ACC112 (cell line): ENCODE data around the gene ZNF274.
"Not testable (repeated sequence)": the region's sequence is repeated elsewhere in the genome, so short reads cannot be mapped to it uniquely, and the experiment has no call there.

Experiments used
- H2AFZ ChIP-seq: fragments of 200-600 bp; sonication (generic); one replicate; pipeline ENCODE4 v1.6.0; 2017; ENCODE audit warnings: antibody characterized with exemption, low read length; ENCODE audit not compliant: unreplicated experiment
- H3K27ac ChIP-seq: fragments of 200-600 bp; sonication (generic); 2 replicates; pipeline ENCODE4 v1.5.1; 2014; ENCODE audit warnings: low read depth, mild to moderate bottlenecking, antibody characterized with exemption, low read length, moderate library complexity
- H3K27me3 ChIP-seq: fragments of 200-600 bp; sonication (generic); 2 replicates; pipeline ENCODE4 v1.6.1; 2014; ENCODE audit warnings: mild to moderate bottlenecking, antibody characterized with exemption, low read length, moderate library complexity, mixed read lengths; ENCODE audit not compliant: insufficient read depth
- H3K36me3 ChIP-seq: fragments of 200-600 bp; sonication (generic); 2 replicates; pipeline ENCODE4 v1.6.1; 2016; ENCODE audit warnings: mild to moderate bottlenecking, antibody characterized with exemption, low read length, moderate library complexity, mixed read lengths; ENCODE audit not compliant: insufficient read depth
- H3K4me1 ChIP-seq: fragments of 200-600 bp; sonication (generic); one replicate; pipeline ENCODE4 v1.6.1; 2016; ENCODE audit warnings: low read length, mixed read lengths; ENCODE audit not compliant: insufficient read depth, unreplicated experiment, control insufficient read depth
- H3K4me3 ChIP-seq: fragments of 200-600 bp; sonication (generic); 2 replicates; pipeline ENCODE4 v1.5.1; 2014; ENCODE audit warnings: mild to moderate bottlenecking, low read depth, low read length
- H3K79me2 ChIP-seq: fragments of 200-600 bp; sonication (generic); one replicate; pipeline ENCODE4 v1.6.0; 2016; ENCODE audit warnings: low read length; ENCODE audit not compliant: control insufficient read depth, unreplicated experiment, insufficient read depth

Gene ZNF274

DNA sequence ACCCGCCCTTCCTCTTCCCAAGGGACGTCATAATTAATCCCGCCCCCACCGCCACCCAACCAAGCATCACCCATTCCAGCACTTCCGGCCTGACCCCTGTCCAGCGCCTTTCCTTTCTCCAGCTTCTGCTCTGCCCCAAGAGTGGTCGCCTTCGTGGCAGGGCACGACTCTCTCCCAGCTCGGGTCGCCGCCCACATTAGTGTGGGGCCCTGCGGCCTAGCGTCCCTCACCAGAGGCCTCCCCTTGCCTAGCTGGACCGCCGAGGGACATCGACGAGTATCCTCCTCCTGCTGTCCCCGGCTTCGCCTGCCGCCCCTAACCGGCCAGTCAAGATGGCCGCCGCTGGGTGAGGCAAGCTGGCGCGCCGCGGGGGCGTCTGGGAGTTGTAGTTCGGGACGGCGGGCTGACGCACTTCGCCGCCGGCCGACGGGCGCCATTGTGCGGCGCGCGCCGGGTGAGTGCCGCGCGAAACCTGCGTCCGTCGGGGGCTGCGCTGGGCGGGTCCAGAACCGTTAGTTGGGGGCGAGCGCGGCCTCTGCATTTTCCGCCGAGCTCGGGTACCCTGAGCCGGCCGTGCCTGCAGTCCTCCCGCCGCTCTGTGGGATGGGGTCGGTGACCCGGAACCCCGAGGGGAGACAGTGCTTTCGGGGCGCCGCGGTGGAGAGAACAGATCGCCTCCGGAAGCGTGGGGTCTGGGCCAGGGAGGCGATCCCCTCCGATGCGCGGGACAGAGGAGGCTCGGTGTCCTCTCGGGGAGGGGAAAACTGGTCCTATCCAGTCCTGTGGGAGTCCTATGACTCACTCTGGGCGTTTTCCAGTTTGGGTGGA is at the start of gene ZNF274:
ZNF274 (plus strand) TSS at position 73 of the 828 bp plus-strand sequence. CDS start 905 bp downstream, outside the sequence.
- Histone ChIP-seq H3K27ac (peak within 1 kb of the TSS; percentile 95), H2AFZ (peak within 1 kb of the TSS; percentile 60), H3K4me1 (peaks cover 4% of the 10 kb centered on the region), H3K79me2 (peaks cover 41% of the 10 kb centered on the region), H3K4me3 (peak within 1 kb of the TSS; percentile 79), H3K36me3 (peaks cover 43% of the 10 kb centered on the region), H3K27me3 (no peaks in the 10 kb centered on the region)

DNA sequence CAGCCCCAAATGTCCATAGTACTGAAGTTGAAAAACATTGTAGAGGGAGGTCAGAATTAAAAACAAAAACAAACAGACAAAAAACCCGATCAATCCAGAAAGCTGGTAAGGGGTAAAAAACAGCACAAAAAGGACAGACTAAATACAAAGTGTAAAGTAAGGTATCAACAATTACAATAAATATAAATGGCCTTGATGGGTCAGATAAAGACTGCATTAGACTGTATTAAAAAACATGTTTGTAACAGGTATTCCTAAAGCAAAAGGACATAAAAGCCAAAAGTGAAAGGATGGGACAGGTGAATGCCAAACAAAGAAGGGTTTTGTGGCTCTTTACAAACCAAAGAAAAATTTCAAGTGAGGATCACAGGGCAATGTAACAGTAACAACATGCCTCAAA is 48.6 kb upstream of the ZNF274 start:
- Histone ChIP-seq H3K4me3 (no peak overlapping the region), H3K4me1 (no peaks in the 10 kb centered on the region), H3K79me2 (no peaks in the 10 kb centered on the region), H3K36me3 (peaks cover 61% of the 10 kb centered on the region), H2AFZ (no peak overlapping the region), H3K27me3 (no peaks in the 10 kb centered on the region), H3K27ac (no peak overlapping the region)

DNA sequence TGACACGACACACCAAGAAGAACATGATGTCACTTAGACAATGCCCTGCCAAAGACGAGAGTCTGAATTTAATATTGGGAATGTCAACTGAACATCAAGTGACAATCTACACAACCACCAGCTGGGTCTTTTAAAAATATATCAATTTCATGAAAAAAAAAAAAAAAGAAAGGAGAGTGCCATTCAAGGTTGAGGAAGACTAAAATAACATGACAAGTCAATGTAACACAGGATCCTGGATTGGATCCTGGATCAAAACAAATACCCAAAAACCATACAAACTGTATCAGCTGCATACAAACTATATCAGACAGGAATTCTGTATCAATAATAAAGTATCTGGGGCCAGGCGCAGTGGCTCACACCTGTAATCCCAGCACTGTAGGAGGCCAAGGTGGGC is 37.0 kb upstream of the ZNF274 start:
- Histone ChIP-seq H3K27ac (no peak overlapping the region), H3K27me3 (no peaks in the 10 kb centered on the region), H3K79me2 (peaks cover 25% of the 10 kb centered on the region), H3K4me3 (no peak overlapping the region), H2AFZ (no peak overlapping the region), H3K4me1 (peaks cover 5% of the 10 kb centered on the region), H3K36me3 (peaks cover 12% of the 10 kb centered on the region; the same call in 1 of the 2 replicates)

DNA sequence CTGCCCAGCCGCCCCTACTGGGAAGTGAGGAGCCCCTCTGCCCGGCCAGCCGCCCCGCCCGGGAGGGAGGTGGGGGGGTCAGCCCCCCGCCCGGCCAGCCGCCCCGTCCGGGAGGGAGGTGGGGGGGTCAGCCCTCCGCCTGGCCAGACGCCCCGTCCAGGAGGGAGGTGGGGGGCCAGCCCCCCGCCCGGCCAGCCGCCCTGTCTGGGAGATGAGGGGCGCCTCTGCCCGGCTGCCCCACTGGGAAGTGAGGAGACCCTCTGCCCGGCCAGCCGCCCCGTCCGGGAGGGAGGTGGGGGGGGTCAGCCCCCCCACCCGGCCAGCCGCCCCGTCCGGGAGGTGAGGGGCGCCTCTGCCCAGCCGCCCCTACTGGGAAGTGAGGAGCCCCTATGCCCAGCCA is 35.4 kb upstream of the ZNF274 start:
- H3K27ac ChIP-seq, H2AFZ ChIP-seq, H3K27me3 ChIP-seq, H3K4me1 ChIP-seq, H3K36me3 ChIP-seq, H3K4me3 ChIP-seq: not testable (repeated sequence)
- peaks cover 25% of the 10 kb centered on the region for H3K79me2 ChIP-seq

DNA sequence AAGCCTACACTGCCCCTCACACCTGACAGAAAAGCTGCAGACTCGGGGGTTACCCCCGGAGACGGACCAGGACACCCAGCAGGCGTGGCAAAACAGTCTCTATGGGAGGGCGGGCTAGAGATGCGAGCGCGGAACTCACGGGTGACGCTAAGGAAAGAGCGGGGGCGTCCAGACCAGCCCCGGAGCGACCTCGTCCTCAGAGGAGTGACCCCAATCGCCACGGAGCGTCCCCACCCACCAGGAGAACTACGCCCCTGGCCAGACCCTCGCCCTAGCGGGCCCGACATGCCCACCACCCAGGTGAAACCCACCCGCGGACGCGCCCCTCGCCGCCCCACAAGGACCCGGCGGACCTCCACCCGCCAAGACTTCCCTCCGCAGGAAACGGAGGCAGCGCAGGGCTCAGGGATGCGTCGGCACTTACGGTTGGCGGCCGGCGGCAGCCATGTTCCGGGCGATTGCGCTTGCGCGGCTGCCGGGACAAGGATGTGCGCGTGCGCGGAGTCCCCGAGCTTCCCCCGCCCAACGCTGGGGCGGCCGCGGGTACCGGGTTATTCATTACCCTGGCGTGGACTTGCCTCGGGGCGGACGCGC is 32.4 kb upstream of the ZNF274 start, which contains the start of gene ZNF329:
ZNF329 (minus strand) TSS at position 462 of the 594 bp plus-strand sequence. CDS start 21,286 bp downstream, outside the sequence.
- H3K4me1 ChIP-seq: peaks cover 5% of the 10 kb centered on the region
- H2AFZ ChIP-seq: peak within 1 kb of the TSS; percentile 58
- no peaks in the 10 kb centered on the region for H3K27me3 ChIP-seq
- H3K27ac ChIP-seq: peak within 1 kb of the TSS; percentile 72
- peaks cover 25% of the 10 kb centered on the region for H3K79me2 ChIP-seq
- H3K4me3 ChIP-seq: peak within 1 kb of the TSS; percentile 96
- H3K36me3 ChIP-seq: no peaks in the 10 kb centered on the region

DNA sequence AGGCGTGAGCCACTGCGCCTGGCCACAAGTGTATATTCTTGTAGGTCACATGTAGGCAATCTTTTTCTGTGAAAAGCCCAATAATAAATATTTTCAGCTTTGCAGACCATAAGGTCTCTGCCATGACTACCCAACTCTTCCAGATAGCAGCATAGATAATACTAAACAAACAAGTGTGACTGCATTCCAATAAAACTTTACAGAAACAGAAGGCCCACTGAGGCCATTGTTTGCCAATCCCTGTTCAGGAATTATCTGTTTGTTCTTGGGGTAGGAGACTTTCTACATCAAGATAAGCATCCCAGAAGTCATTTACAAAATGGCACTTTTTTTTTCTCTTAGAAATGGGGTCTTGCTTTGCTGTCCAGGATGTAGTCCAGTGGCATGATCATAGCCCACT is 29.5 kb upstream of the ZNF274 start:
- Histone ChIP-seq H3K36me3 (no peaks in the 10 kb centered on the region), H3K4me3 (peak overlapping the region; percentile 93; the same call in 1 of the 2 replicates), H3K27ac (no peak overlapping the region), H3K79me2 (peaks cover 18% of the 10 kb centered on the region), H3K27me3 (no peaks in the 10 kb centered on the region), H3K4me1 (peaks cover 5% of the 10 kb centered on the region), H2AFZ (no peak overlapping the region)

DNA sequence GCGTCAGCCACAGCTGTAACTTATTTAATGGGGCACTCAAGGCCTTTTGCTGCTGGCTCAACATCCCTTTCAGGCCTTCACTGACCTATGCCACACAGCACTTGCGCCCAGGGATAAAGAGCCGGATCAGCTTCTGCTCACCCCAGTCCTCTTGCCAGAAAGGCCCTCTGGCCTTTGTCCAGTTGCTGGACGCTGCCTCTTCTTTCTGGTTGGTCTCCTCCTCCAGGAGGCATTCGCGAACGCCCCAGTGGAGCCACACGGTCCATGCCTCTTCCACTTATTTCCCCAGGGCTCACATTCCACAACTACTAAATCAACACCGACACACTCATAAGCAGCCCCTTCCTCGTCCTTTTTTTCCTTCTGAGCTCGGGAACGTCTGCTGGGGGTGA is 28.6 kb upstream of the ZNF274 start:
- peak overlapping the region; percentile 54 for H3K27ac ChIP-seq
- peak overlapping the region; percentile 56 for H2AFZ ChIP-seq
- H3K4me3 ChIP-seq: peak overlapping the region; percentile 93
- no peaks in the 10 kb centered on the region for H3K36me3 ChIP-seq
- H3K4me1 ChIP-seq: peaks cover 5% of the 10 kb centered on the region
- H3K27me3 ChIP-seq: no peaks in the 10 kb centered on the region
- H3K79me2 ChIP-seq: peaks cover 10% of the 10 kb centered on the region

DNA sequence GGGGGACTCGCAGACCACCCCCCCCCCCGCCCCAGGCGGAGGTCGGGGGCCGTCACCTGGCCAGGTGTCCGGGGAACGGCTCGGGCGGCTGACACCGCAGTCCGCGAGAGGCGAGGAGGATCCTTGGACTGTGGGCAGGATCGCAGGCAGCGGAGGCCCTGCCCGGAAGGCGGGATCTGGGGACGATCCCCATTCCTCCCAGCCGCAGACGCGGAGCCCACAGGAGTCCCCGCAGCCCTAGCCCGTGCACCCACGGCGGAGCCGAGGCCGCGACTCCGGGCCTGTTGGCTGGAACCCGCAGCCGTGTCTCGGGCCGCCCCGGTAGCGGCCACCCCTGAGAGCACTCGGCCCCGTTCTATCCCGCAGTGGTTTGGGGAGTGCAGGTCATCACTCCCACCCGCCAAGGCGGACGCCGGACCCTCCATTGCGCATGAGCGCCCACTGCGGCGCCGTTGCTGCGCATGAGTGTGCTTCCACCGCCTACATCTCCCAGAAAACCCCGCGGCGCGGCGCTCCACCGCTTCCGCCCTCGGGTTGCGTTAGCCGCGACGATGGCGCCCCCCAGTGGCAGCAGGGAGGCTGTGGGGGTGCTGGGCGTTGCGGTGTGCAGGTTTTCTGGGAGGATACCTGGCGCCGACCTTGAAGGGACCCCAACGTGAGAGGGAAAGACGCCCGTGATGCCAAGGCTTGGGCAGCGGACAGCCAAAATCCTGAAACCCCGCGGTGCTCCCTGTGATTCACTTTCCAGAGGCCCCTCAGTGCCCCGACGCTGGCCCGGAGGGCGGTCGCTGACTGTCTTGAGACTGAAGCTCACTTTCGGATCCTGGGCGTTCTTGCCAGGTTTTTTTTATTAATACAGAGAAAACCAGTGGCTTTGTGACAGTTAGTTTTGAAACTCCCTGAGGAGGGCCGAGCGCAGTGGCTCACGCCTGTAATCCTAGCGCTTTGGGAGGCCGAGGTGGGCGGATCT is 27.9 kb upstream of the ZNF274 start:
- Histone ChIP-seq H2AFZ (peak overlapping the region; percentile 56), H3K27ac (peak overlapping the region; percentile 54), H3K79me2 (peaks cover 3% of the 10 kb centered on the region), H3K36me3 (no peaks in the 10 kb centered on the region), H3K27me3 (no peaks in the 10 kb centered on the region), H3K4me1 (no peaks in the 10 kb centered on the region), H3K4me3 (peak overlapping the region; percentile 93)

DNA sequence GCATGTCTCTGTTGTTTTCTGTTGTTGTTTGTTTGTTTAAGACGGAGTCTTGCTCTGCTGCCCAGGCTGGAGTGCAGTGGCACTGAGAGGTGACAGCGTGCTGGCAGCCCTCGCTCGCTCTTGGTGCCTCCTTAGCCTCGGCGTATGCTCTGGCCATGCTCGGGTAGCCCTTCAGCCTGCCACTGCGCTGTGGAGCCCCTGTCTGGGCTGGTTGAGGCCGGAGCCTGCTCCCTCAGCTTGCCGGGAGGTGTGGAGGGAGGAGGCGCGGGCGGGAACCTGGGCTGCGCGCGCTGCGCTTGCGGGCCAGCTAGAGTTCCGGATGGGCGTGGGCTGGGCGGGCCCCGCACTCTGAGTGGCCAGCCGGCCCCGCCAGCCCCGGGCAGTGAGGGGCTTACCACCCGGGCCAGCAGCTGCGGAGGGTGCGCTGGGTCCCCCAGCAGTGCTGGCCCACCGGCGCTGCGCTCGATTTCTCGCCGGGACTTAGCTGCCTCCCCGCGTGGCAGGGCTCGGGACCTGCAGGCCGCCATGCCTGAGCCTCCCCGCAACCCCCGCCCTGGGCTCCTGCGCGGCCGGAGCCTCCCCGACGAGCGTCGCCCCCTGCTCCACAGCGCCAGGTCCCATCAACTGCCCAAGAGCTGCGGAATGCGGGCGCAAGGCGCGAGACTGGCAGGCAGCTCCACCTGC is 25.7 kb upstream of the ZNF274 start:
- Histone ChIP-seq H3K27me3 (no peaks in the 10 kb centered on the region), H3K4me3 (no peak overlapping the region), H2AFZ (no peak overlapping the region), H3K36me3 (no peaks in the 10 kb centered on the region), H3K27ac (no peak overlapping the region), H3K4me1 (no peaks in the 10 kb centered on the region), H3K79me2 (no peaks in the 10 kb centered on the region)

DNA sequence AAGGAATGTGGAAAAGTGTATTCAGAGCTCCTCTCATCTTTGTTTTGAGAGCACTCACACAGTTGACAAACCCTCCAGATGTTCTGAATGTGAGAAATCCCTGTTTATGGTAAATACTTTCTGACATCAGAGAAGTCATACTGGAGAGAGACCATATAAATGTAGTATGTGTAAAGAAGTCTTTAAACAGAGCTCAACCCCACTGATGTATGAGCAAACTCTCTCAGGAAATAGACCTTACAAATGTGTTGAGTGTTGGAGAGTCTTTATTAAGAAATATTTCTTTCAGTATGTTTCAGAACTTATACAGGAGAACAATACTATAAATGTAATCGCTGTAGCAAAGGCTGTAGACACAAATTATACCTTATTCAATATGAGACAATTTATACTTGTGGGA is 16.6 kb upstream of the ZNF274 start:
- Histone ChIP-seq H3K4me3 (no peak overlapping the region), H3K27ac (no peak overlapping the region), H2AFZ (no peak overlapping the region), H3K79me2 (no peaks in the 10 kb centered on the region), H3K27me3 (no peaks in the 10 kb centered on the region), H3K4me1 (no peaks in the 10 kb centered on the region), H3K36me3 (no peaks in the 10 kb centered on the region)
